Activated naive CD8-positive, alpha-beta T cell treated with anti-CD3 and anti-CD28 coated beads, Interleukin-2, amount 10 ng/mL, durations not matched to agents 7 days and 5 days (primary cell): ENCODE data around the gene NCAM2. TPM values are rescaled to one million over a fixed set of nuclear protein-coding genes. Genes with fewer than 3 reads are reported as not detected.
"Not testable (repeated sequence)": the region's sequence is repeated elsewhere in the genome, so short reads cannot be mapped to it uniquely, and the experiment has no call there.

Source experiments
- ATAC-seq: fragments of 150-1000 bp; cut with Tn5 transposase; one replicate; pipeline ENCODE4 v1.10.0; 2021; ENCODE audit warnings: low read depth, moderate library complexity
- POLR2A ChIA-PET: fragments of 350-600 bp; sonication (Branson Sonifier 250); formaldehyde crosslinking; loops from one replicate; lab custom pipeline; 2021; ENCODE audit warnings: antibody characterized with exemption; lab: Charles Lee
- DNase-seq: peaks from one replicate; pipeline ENCODE4 v3.0.0; 2021
- H3K27ac Mint-ChIP-seq: one replicate; pipeline ENCODE4 v1.8.0; 2022; ENCODE audit warnings: mild to moderate bottlenecking, mixed read lengths
- H3K27me3 Mint-ChIP-seq: one replicate; pipeline ENCODE4 v1.8.0; 2022; ENCODE audit warnings: mild to moderate bottlenecking, moderate library complexity, mixed read lengths
- H3K36me3 Mint-ChIP-seq: one replicate; pipeline ENCODE4 v1.8.0; 2021; ENCODE audit warnings: mild to moderate bottlenecking, mixed read lengths
- H3K4me1 Mint-ChIP-seq: one replicate; pipeline ENCODE4 v1.8.0; 2021; ENCODE audit warnings: mixed read lengths
- H3K4me3 Mint-ChIP-seq: one replicate; pipeline ENCODE4 v1.8.0; 2022; ENCODE audit warnings: mild to moderate bottlenecking, moderate library complexity, mixed read lengths
- H3K9me3 Mint-ChIP-seq: one replicate; pipeline ENCODE4 v1.8.0; 2021; ENCODE audit warnings: mixed read lengths
- total RNA-seq, 2 experiments: library from RNA; stranded (reverse); gene quantifications; one replicate each; pipeline ENCODE4 v1.2.3, GENCODE V29; 2021

The NCAM2 gene
- total RNA-seq, 2 experiments from 2014 or later, result not detected

DNA sequence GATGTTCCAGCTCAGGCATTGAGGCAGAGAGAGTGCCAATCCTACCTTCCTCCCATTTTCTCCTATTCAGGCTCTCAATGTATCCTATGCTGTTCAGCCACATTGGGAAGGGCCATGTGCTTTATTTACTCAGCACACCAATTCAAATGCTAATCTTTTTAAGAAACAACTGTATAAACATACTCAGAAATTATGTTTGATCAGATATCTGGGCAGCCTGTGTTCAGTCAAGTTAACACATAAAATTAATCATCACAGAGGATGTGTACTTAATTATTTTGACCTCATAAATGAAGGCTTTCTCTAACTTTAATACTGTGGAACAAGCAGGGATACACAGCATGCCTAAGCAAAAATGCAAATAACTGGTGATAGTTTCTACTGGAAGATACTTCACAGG is 149.8 kb downstream of the NCAM2 start:
- Mint-ChIP-seq H3K9me3 (no peaks in the 10 kb centered on the region), H3K27me3 (no peaks in the 10 kb centered on the region), H3K36me3 (no peaks in the 10 kb centered on the region), H3K4me3 (no peak overlapping the region), H3K4me1 (no peaks in the 10 kb centered on the region), H3K27ac (no peak overlapping the region)
- no peak for DNase-seq
- POLR2A ChIA-PET, result no interaction called here
- ATAC-seq, result no peak

- POLR2A ChIA-PET, result no interaction called here
- H3K27me3 Mint-ChIP-seq, result no peaks in the 10 kb centered on the region
- H3K36me3 Mint-ChIP-seq, result no peaks in the 10 kb centered on the region
- H3K4me1 Mint-ChIP-seq, result no peaks in the 10 kb centered on the region
- no peak overlapping the region for H3K27ac Mint-ChIP-seq
- H3K4me3 Mint-ChIP-seq, result no peak overlapping the region
- DNase-seq (no peak), ATAC-seq (no peak)
- no peaks in the 10 kb centered on the region for H3K9me3 Mint-ChIP-seq
Measured at GRCh38 chr21:21148514-21148913, 150.3 kb downstream of the NCAM2 start.

DNA sequence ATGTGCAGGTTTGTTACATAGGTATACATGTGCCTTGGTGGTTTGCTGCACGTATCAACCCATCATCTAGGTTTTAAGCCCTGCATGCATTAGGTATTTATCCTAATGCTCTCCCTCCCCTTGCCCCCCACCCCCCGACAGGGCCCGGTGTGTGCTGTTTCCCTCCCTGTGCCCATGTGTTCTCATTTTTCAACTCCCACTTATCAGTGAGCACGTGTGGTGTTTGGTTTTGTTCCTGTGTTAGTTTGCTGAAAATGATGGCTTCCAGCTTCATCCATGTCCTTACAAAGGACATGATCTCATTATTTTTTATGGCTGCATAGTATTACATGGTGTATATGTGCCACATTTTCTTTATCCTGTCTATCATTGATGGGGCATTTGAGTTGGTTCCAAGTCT is 151.2 kb downstream of the NCAM2 start:
- ATAC-seq, POLR2A ChIA-PET, H3K27ac Mint-ChIP-seq, H3K4me3 Mint-ChIP-seq, H3K9me3 Mint-ChIP-seq, H3K4me1 Mint-ChIP-seq, H3K27me3 Mint-ChIP-seq, H3K36me3 Mint-ChIP-seq, DNase-seq: not testable (repeated sequence)

GRCh38 chr21:21151231-21151630 is 153.0 kb downstream of the NCAM2 start:
- DNase-seq (no peak), ATAC-seq (no peak)
- Mint-ChIP-seq H3K4me3 (no peak overlapping the region), H3K27me3 (peaks cover 4% of the 10 kb centered on the region), H3K27ac (no peak overlapping the region), H3K9me3 (no peaks in the 10 kb centered on the region), H3K36me3 (no peaks in the 10 kb centered on the region), H3K4me1 (no peaks in the 10 kb centered on the region)
- POLR2A ChIA-PET, result no interaction called here

DNA sequence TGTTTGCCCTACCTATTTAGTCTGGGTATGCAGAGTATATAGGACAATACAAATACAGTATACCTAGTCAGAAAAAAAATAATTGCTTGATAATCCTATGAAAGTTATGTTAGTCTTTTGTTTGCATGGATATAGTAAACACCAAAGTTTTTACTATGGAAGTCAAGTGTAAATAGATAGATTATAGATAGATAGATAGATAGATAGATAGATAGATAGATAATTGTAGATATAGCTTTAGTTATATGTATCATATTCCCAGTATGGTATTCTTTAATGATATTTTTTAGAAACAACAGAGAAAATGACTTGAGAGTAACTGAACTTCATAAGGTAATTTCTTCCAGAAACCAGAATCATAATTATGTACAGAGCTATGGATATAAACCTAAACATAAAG is 158.2 kb downstream of the NCAM2 start:
- Mint-ChIP-seq H3K36me3 (no peaks in the 10 kb centered on the region), H3K27me3 (peaks cover 4% of the 10 kb centered on the region), H3K4me1 (no peaks in the 10 kb centered on the region), H3K4me3 (no peak overlapping the region), H3K27ac (no peak overlapping the region), H3K9me3 (no peaks in the 10 kb centered on the region)
- no peak for ATAC-seq
- POLR2A ChIA-PET, result no interaction called here
- DNase-seq, result no peak

DNA sequence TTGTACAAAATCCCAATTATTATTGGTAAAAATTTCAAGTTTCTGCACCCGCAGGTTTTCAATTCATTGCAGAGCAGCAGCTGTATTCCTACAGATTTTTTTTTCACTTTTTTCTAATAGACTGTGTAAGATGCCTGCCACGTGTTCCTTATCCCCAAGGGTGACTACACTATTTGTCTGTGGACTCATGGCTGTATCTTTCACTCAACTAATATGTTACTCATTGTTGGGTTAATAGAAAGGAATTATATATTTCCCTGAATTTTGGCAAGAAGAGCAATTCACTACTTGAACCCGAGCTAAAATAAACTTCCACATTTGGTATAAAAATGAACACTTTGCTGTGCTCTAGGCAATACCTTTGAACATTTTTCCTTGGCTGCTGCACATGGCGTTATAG is 158.7 kb downstream of the NCAM2 start:
- no peak for DNase-seq
- Mint-ChIP-seq H3K36me3 (no peaks in the 10 kb centered on the region), H3K9me3 (no peaks in the 10 kb centered on the region), H3K27me3 (peaks cover 8% of the 10 kb centered on the region), H3K4me1 (no peaks in the 10 kb centered on the region), H3K27ac (no peak overlapping the region), H3K4me3 (no peak overlapping the region)
- POLR2A ChIA-PET, result no interaction called here
- ATAC-seq, result no peak

DNA sequence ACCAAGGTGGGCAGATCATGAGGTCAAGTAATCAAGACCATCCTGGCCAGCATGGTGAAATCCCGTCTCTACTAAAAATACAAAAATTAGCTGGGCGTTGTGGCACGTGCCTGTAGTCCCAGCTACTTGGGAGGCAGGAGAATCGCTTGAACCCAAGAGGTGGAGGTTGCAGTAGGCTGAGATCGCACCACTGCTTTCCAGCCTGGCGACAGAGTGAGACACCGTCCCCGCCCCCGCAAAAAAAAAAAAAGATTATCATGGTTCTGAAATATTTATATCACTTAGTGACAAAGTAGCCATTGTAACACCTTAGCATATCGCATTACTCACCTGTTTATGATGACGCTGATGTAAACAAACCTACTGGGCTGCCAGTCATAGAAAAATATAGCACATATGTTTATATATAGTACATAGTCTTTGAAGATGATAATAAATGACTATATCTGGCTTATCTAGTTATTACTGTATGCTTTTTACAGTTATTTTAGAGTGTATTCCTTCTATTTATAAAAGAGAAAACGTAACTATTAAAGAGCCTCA is 160.2 kb downstream of the NCAM2 start:
- H3K4me3 Mint-ChIP-seq, result no peak overlapping the region

DNA sequence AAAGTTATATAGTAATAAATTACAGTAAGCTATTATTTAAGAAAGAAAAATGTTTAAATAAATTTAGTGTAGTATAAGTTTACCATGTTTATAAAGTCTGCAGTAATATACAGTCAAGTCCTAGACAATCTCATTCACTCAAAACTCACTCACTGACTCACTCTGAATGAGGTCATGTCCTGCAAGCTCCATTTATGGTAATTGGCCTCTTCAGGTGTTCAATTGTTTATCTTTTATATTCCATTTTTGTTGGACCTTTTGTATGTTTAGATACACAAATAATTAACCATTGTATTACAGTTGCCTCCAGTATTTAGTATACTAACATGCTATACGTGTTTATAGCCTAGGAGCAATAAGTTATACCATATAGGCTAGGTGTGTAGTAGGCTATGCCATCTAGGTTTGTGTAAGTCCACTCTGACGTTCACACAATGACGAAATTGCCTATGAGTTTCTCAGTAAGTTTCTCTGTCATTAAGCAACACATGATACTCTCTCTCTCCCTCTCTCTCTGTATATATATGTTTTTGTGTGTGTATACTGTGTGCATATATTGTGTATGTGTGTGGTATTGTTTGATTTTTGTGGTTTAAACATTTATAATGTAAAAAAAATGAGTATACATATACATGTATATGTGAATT is 161.2 kb downstream of the NCAM2 start:
- no peak overlapping the region for H3K4me3 Mint-ChIP-seq
- DNase-seq (no peak), ATAC-seq (no peak)
- H3K27ac Mint-ChIP-seq, result no peak overlapping the region
- POLR2A ChIA-PET, result no interaction called here
- no peaks in the 10 kb centered on the region for H3K9me3 Mint-ChIP-seq
- no peaks in the 10 kb centered on the region for H3K36me3 Mint-ChIP-seq
- H3K4me1 Mint-ChIP-seq, result no peaks in the 10 kb centered on the region
- H3K27me3 Mint-ChIP-seq, result peaks cover 19% of the 10 kb centered on the region

More for the DNA sequence above, 160.2 kb downstream of the NCAM2 start:
- DNase-seq, result no peak
- Mint-ChIP-seq H3K9me3 (no peaks in the 10 kb centered on the region), H3K27me3 (peaks cover 19% of the 10 kb centered on the region), H3K36me3 (no peaks in the 10 kb centered on the region), H3K4me1 (no peaks in the 10 kb centered on the region), H3K27ac (no peak overlapping the region)
- ATAC-seq, result no peak
- POLR2A ChIA-PET, result no interaction called here

DNA sequence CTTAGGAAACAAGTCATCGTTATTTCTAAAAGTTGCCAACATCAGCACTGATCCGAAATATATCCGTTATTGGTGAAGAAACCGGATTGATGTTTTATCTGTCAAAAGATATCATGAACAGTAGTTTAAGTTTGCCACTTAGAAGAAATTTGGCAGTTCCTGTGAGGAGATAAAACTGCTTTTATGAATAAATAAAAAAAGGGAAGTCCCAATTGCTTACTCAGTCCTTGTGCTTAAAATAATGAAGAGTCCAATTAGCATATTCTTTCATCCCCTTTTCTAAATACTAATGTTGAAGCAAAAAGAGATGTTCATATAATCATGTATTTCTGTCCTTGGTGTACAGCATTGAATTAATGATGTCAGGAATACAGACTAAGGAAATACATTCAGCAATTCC is 164.6 kb downstream of the NCAM2 start:
- Mint-ChIP-seq H3K9me3 (peaks cover 2% of the 10 kb centered on the region), H3K4me1 (peaks cover 2% of the 10 kb centered on the region), H3K27me3 (peaks cover 18% of the 10 kb centered on the region), H3K4me3 (no peak overlapping the region), H3K27ac (no peak overlapping the region), H3K36me3 (peaks cover 2% of the 10 kb centered on the region)
- DNase-seq, result no peak
- no peak for ATAC-seq
- POLR2A ChIA-PET, result no interaction called here

DNA sequence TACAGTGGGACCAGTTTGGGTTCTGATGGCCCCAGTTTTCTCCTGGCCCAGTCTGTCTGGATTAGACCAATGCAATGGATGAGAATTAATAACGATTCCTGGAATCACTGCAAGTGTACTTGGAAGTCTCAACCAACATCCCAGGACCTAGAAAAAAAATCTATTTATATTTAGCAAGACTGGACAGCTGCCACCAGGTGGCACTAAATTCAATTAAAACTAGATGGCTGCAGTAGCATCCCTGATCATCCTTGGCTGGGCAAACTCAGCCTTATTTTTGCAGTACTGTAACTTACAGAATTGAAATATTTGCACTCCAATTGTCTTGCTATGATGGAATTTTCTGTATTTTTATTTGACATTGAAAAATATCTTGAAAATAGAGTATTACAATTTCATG is 165.7 kb downstream of the NCAM2 start:
- Mint-ChIP-seq H3K4me1 (peaks cover 2% of the 10 kb centered on the region), H3K27ac (no peak overlapping the region), H3K4me3 (no peak overlapping the region), H3K36me3 (peaks cover 2% of the 10 kb centered on the region), H3K27me3 (peaks cover 19% of the 10 kb centered on the region), H3K9me3 (peaks cover 2% of the 10 kb centered on the region)
- no peak for DNase-seq
- ATAC-seq, result no peak
- POLR2A ChIA-PET, result no interaction called here

DNA sequence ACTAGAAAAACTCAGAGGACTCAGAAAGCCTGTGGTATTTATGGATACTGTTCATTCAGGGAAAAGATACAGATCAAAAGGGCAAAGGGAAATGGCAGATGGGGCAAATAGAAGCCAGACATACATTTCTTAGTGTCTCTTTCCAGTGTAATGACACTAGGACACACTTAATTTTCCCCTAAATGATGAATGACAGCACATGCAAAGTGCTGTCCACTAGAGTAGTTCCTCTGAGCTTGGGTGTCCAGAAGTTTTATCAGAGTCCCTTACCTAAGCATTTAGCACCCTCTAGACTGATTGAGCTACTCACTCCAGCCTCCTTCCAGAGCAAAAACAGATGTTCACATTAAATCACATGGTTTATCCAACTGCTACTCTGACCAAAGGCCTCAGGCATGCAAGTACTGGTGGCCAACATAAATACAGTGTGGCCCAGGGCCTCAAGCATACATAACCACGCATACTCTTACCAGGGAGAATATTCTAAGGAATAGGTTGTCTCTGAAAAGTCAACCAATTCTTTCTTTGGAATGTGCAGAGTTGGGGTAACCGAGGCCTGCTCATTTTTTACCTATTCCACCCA is 166.9 kb downstream of the NCAM2 start:
- peaks cover 2% of the 10 kb centered on the region for H3K9me3 Mint-ChIP-seq
- H3K27me3 Mint-ChIP-seq, result peaks cover 24% of the 10 kb centered on the region
- DNase-seq (no peak), ATAC-seq (no peak)
- H3K4me3 Mint-ChIP-seq, result no peak overlapping the region
- peaks cover 2% of the 10 kb centered on the region for H3K36me3 Mint-ChIP-seq
- no peak overlapping the region for H3K27ac Mint-ChIP-seq
- POLR2A ChIA-PET, result no interaction called here
- peaks cover 2% of the 10 kb centered on the region for H3K4me1 Mint-ChIP-seq

DNA sequence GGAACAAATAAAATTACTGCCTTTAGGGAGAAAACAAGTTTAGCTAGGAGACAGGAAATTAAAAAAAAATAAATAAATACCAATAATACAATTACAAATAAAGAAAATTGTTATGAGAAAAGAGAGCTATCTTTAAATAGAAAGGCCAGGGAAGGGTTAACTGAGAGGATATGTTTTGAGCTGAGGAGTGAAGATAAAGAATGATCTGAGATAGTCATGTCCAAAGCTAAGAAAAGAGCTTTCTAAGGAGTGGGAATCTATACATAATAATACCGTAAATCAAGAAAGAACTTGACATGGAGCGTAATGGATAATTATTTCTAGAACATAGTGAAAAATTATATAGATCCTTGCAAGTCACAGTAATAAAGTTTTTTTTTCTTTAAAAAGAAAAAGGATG is 176.5 kb downstream of the NCAM2 start:
- DNase-seq (no peak), ATAC-seq (no peak)
- POLR2A ChIA-PET, result no interaction called here
- H3K27me3 Mint-ChIP-seq, result peaks cover 17% of the 10 kb centered on the region
- H3K36me3 Mint-ChIP-seq, result no peaks in the 10 kb centered on the region
- no peak overlapping the region for H3K27ac Mint-ChIP-seq
- H3K4me1 Mint-ChIP-seq, result peaks cover 10% of the 10 kb centered on the region
- H3K9me3 Mint-ChIP-seq, result no peaks in the 10 kb centered on the region
- H3K4me3 Mint-ChIP-seq, result no peak overlapping the region

DNA sequence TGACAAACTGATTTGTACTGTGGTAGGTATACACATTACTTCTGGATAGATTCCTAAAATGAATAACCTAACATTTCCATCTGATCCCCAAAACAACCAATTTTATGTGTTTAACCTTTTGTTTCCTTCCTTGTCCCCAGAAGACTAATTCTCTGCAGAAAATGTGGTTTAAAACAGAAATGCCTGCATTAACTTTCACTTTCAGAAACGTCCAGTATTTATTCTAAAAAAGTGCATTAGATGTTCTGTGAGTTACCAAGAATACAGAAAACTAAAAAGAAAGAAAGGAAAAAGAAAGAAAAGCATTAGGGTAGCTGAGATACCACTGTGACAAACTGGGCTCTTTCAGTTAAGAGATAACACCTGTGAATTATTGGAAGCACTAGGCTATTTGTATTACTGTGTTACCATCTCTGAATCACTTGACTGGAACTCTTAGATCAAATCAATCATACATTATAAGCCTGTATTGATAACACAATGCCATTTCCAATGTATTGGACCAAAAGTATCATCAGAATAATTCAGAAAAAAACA is 177.7 kb downstream of the NCAM2 start:
- no peak for DNase-seq
- ATAC-seq, result peak; percentile 60
- Mint-ChIP-seq H3K4me3 (peak overlapping the region; percentile 67), H3K4me1 (peaks cover 10% of the 10 kb centered on the region), H3K27ac (peak overlapping the region; percentile 73), H3K9me3 (no peaks in the 10 kb centered on the region), H3K36me3 (no peaks in the 10 kb centered on the region), H3K27me3 (peaks cover 12% of the 10 kb centered on the region)
- POLR2A ChIA-PET, result no interaction called here

DNA sequence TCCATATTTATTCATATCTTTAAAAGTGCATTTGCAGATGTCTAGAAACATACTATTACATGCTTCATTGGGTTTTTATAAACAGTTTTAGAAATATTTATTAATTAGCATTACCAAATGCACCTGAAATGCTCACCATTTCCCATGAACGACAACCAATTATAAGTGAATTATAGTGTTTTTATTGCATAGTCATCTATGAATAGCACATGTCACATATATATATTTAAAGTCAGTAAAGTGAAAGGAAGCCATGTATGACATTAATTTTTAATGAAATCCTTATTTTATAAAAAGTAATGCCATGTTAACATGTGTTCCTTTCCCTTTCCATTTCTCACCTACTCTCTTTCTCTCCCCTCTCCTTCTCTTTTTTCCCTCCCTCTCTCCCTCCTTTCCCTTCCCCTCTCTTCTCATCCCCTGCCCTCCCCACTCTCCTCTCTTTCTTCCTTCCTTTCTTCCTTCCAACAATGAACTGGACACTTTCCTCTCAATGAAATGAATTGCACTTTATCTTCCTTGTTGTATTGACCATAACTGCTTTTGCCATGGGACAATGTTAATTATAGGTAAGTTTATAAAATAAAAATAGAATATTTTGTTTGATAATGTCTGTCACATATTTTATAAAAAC is 179.3 kb downstream of the NCAM2 start:
- H3K4me1 Mint-ChIP-seq, result peaks cover 10% of the 10 kb centered on the region
- no peak overlapping the region for H3K27ac Mint-ChIP-seq
- ATAC-seq (no peak), DNase-seq (no peak)
- H3K36me3 Mint-ChIP-seq, result no peaks in the 10 kb centered on the region
- H3K27me3 Mint-ChIP-seq, result peaks cover 8% of the 10 kb centered on the region
- POLR2A ChIA-PET, result no interaction called here
- no peaks in the 10 kb centered on the region for H3K9me3 Mint-ChIP-seq
- H3K4me3 Mint-ChIP-seq, result no peak overlapping the region
